Mesenchymal stem cell (in vitro differentiated cells and primary cell): ENCODE results near the gene ZNF837.

Experiments
- DNase-seq: peaks from one replicate; pipeline ENCODE4 v3.0.0-alpha.2; 2013
- H2AFZ ChIP-seq: one replicate; pipeline ENCODE4 v1.6.1; 2013; ENCODE audit warnings: low read depth, mild to moderate bottlenecking, control low read depth, inconsistent platforms, low read length, moderate library complexity
- H2AK5ac ChIP-seq: 2 replicates; pipeline ENCODE4 v1.6.1; 2013; ENCODE audit warnings: low read length, moderate library complexity, mild to moderate bottlenecking, inconsistent platforms; ENCODE audit not compliant: severe bottlenecking
- H2BK120ac ChIP-seq: one replicate; pipeline ENCODE4 v1.6.1; 2013; ENCODE audit warnings: low read depth, mild to moderate bottlenecking, inconsistent platforms, low read length, moderate library complexity
- H2BK12ac ChIP-seq, 2 experiments: one replicate each; pipeline ENCODE4 v1.6.1; 2013; ENCODE audit warnings: inconsistent platforms in 2 of 2, low read length in 2 of 2, mild to moderate bottlenecking in 2 of 2, moderate library complexity in 2 of 2, control low read depth in 1 of 2
- H2BK15ac ChIP-seq: one replicate; pipeline ENCODE4 v1.6.1; 2013; ENCODE audit warnings: mild to moderate bottlenecking, low read depth, inconsistent platforms; ENCODE audit not compliant: poor library complexity, severe bottlenecking
- H2BK5ac ChIP-seq: 2 replicates; pipeline ENCODE4 v1.6.1; 2013; ENCODE audit warnings: low read depth, mild to moderate bottlenecking, low read length, control low read depth, inconsistent platforms; ENCODE audit not compliant: poor library complexity, severe bottlenecking
- H3K14ac ChIP-seq, 2 experiments: one replicate each; pipeline ENCODE4 v1.6.1; 2013; ENCODE audit warnings: inconsistent platforms in 2 of 2, low read length in 2 of 2, control low read depth in 1 of 2, mild to moderate bottlenecking in 1 of 2, moderate library complexity in 1 of 2
- H3K18ac ChIP-seq, 2 experiments: one replicate each; pipeline ENCODE4 v1.6.1; 2013; ENCODE audit warnings: inconsistent platforms in 2 of 2, low read length in 2 of 2, control low read depth in 1 of 2, low read depth in 1 of 2, mild to moderate bottlenecking in 1 of 2
- H3K23ac ChIP-seq, 2 experiments: one replicate each; pipeline ENCODE4 v1.6.1; 2013; ENCODE audit warnings: inconsistent platforms in 2 of 2, low read length in 2 of 2, mild to moderate bottlenecking in 2 of 2, moderate library complexity in 2 of 2, control low read depth in 1 of 2
- H3K27ac ChIP-seq: 2 replicates; pipeline ENCODE4 v1.5.1; 2013; ENCODE audit warnings: mild to moderate bottlenecking, moderate library complexity, low read length, control low read depth, inconsistent platforms; ENCODE audit not compliant: poor library complexity, severe bottlenecking
- H3K27me3 ChIP-seq, 2 experiments: 2 replicates each; pipeline versions ENCODE4 v1.6.1 to v1.7.0; 2013; ENCODE audit warnings: low read length in 2 of 2, mild to moderate bottlenecking in 2 of 2, moderate library complexity in 2 of 2, control low read depth in 1 of 2, inconsistent platforms in 1 of 2; ENCODE audit not compliant: control insufficient read depth in 1 of 2, insufficient read depth in 1 of 2
- H3K36me3 ChIP-seq, 2 experiments: 2 replicates each; pipeline versions ENCODE4 v1.6.1 to v1.7.0; 2013; ENCODE audit warnings: low read length in 2 of 2, control low read depth in 1 of 2, inconsistent platforms in 1 of 2, low read depth in 1 of 2, mild to moderate bottlenecking in 1 of 2; ENCODE audit not compliant: insufficient read depth in 2 of 2, control insufficient read depth in 1 of 2
- H3K4ac ChIP-seq, 2 experiments: one replicate each; pipeline ENCODE4 v1.6.1; 2013; ENCODE audit warnings: inconsistent platforms in 2 of 2, low read length in 2 of 2, mild to moderate bottlenecking in 2 of 2, moderate library complexity in 2 of 2, control low read depth in 1 of 2, low read depth in 1 of 2
- H3K4me1 ChIP-seq: 2 replicates; pipeline ENCODE4 v1.6.1; 2013; ENCODE audit warnings: low read depth, low read length, control low read depth; ENCODE audit not compliant: control insufficient read depth, insufficient read depth
- H3K4me2 ChIP-seq: 2 replicates; pipeline ENCODE4 v1.6.1; 2013; ENCODE audit warnings: low read length, mild to moderate bottlenecking, inconsistent platforms; ENCODE audit not compliant: poor library complexity, severe bottlenecking
- H3K4me3 ChIP-seq, 2 experiments: 2 replicates each; pipeline versions ENCODE4 v1.5.1 to v1.7.0; 2013; ENCODE audit warnings: low read length in 2 of 2, mild to moderate bottlenecking in 2 of 2, control low read depth in 1 of 2, low read depth in 1 of 2; ENCODE audit not compliant: insufficient read depth in 1 of 2
- H3K79me1 ChIP-seq: replicated peaks from 2 replicates; pipeline ENCODE4 v1.6.1; 2013; ENCODE audit warnings: mild to moderate bottlenecking, control low read depth, low read length, inconsistent platforms; ENCODE audit not compliant: poor library complexity, severe bottlenecking
- H3K9ac ChIP-seq: 2 replicates; pipeline ENCODE4 v1.7.0; 2013; ENCODE audit warnings: mild to moderate bottlenecking, low read length, moderate library complexity
- H3K9me3 ChIP-seq: 2 replicates; pipeline ENCODE4 v1.7.0; 2013; ENCODE audit warnings: mild to moderate bottlenecking, low read length; ENCODE audit not compliant: control insufficient read depth
- H4K8ac ChIP-seq: one replicate; pipeline ENCODE4 v1.6.1; 2013; ENCODE audit warnings: inconsistent platforms, mild to moderate bottlenecking, low read length, moderate library complexity
- H4K91ac ChIP-seq: one replicate; pipeline ENCODE4 v1.6.1; 2013; ENCODE audit warnings: mild to moderate bottlenecking, low read length, inconsistent platforms
- WGBS: methylation state at CpG from one replicate; pipeline ENCODE4 v1.1.7; 2013; ENCODE audit warnings: mixed read lengths; 5-methylcytosine and 5-hydroxymethylcytosine counted together

ZNF837 gene

GRCh38 chr19:58401840-58402421 lies 21.1 kb upstream of the ZNF837 start:
- Histone ChIP-seq H3K9ac (peak overlapping the region; percentile 90), H3K23ac (peak overlapping the region in 1 of 2 experiments; percentile 88), H3K27me3 (peaks cover 0 to 7% of the 10 kb centered on the region in 2 experiments), H4K91ac (peak overlapping the region; percentile 66), H4K8ac (no peak overlapping the region), H3K36me3 (peaks cover 0 to 9% of the 10 kb centered on the region in 2 experiments), H3K14ac (no peak overlapping the region), H2BK15ac (no peak overlapping the region), H3K9me3 (no peaks in the 10 kb centered on the region), H3K4me3 (peak overlapping the region in 1 of 2 experiments; percentile 91), H3K4ac (peak overlapping the region in 1 of 2 experiments; percentile 24), H2BK5ac (no peak overlapping the region), H3K4me1 (peaks cover 12% of the 10 kb centered on the region), H3K4me2 (peak overlapping the region; percentile 64), H3K79me1 (peaks cover 10% of the 10 kb centered on the region), H2AFZ (no peak overlapping the region), H3K18ac (peak overlapping the region in 1 of 2 experiments; percentile 18), H2AK5ac (no peak overlapping the region), H3K27ac (no peak overlapping the region), H2BK12ac (peak overlapping the region in 1 of 2 experiments; percentile 51), H2BK120ac (no peak overlapping the region)
- WGBS: 74% methylated on average over 17 of the region's 23 CpGs
- no peak for DNase-seq

- peak overlapping the region in 1 of 2 experiments; percentile 78 for H3K14ac ChIP-seq
- no peak overlapping the region for H3K27ac ChIP-seq
- no peaks in the 10 kb centered on the region for H3K9me3 ChIP-seq
- peaks cover 0 to 8% of the 10 kb centered on the region in 2 experiments for H3K27me3 ChIP-seq
- H3K9ac ChIP-seq: peak overlapping the region; percentile 90
- H3K23ac ChIP-seq: no peak overlapping the region
- peaks cover 0 to 15% of the 10 kb centered on the region in 2 experiments for H3K36me3 ChIP-seq
- peak overlapping the region in 1 of 2 experiments; percentile 78 for H2BK12ac ChIP-seq
- H2AK5ac ChIP-seq: no peak overlapping the region
- peak overlapping the region; percentile 58 for H4K91ac ChIP-seq
- H3K4ac ChIP-seq: peak overlapping the region in 1 of 2 experiments; percentile 83
- peak overlapping the region; percentile 65 for H2BK15ac ChIP-seq
- H3K18ac ChIP-seq: peak overlapping the region; percentile 38 to 70
- no peak overlapping the region for H2BK5ac ChIP-seq
- WGBS: 5% methylated on average over 64 of the region's 80 CpGs
- H2AFZ ChIP-seq: peak overlapping the region; percentile 16
- peak overlapping the region; percentile 65 to 91 for H3K4me3 ChIP-seq
- no peak overlapping the region for H2BK120ac ChIP-seq
- H3K79me1 ChIP-seq: peaks cover 4% of the 10 kb centered on the region
- peak overlapping the region; percentile 20 for H4K8ac ChIP-seq
- H3K4me1 ChIP-seq: peaks cover 14% of the 10 kb centered on the region
- peak; percentile 99 for DNase-seq
- H3K4me2 ChIP-seq: peak overlapping the region; percentile 65
Measured at GRCh38 chr19:58400916-58401839, 20.3 kb upstream of the ZNF837 start.

- Histone ChIP-seq H2AK5ac (peak overlapping the region; percentile 33), H4K8ac (peak overlapping the region; percentile 20), H2BK5ac (no peak overlapping the region), H3K79me1 (peaks cover 4% of the 10 kb centered on the region), H3K9me3 (no peaks in the 10 kb centered on the region), H2AFZ (no peak overlapping the region), H3K4me1 (peaks cover 19% of the 10 kb centered on the region), H2BK12ac (peak overlapping the region in 1 of 2 experiments; percentile 78), H3K18ac (peak overlapping the region; percentile 38 to 70), H3K23ac (no peak overlapping the region), H3K14ac (peak overlapping the region in 1 of 2 experiments; percentile 78), H2BK120ac (no peak overlapping the region), H3K27ac (no peak overlapping the region), H4K91ac (peak overlapping the region; percentile 58), H2BK15ac (no peak overlapping the region), H3K36me3 (peaks cover under 1 to 23% of the 10 kb centered on the region in 2 experiments), H3K9ac (peak overlapping the region; percentile 86), H3K4ac (peak overlapping the region in 1 of 2 experiments; percentile 83), H3K4me3 (peak overlapping the region; percentile 39 to 91), H3K4me2 (peak overlapping the region; percentile 65), H3K27me3 (peaks cover 0 to 8% of the 10 kb centered on the region in 2 experiments)
- DNase-seq: no peak
- WGBS: 85% methylated on average over 18 of the region's 18 CpGs
Measured at GRCh38 chr19:58400316-58400915, 19.6 kb upstream of the ZNF837 start.
